AG09309 (cell line): Measurements from ENCODE around the gene ADCY6.
A peak's percentile ranks its signal among the peaks of the same experiment; 100 is the strongest.

Experiments
- DNase-seq: peaks from one replicate; pipeline ENCODE4 v3.0.0-alpha.2; 2010; ENCODE audit warnings: low read depth
- H3K4me3 ChIP-seq: 2 replicates; pipeline ENCODE4 v1.5.1; 2011; ENCODE audit warnings: mild to moderate bottlenecking, low read depth, low read length, moderate library complexity; ENCODE audit not compliant: control insufficient read depth
- CTCF ChIP-seq: IDR thresholded peaks from 2 replicates; pipeline ENCODE4 v1.5.1; 2011; ENCODE audit warnings: mild to moderate bottlenecking, low read depth, low read length, inconsistent platforms; ENCODE audit not compliant: insufficient read depth, control insufficient read depth; ENCODE audit errors: missing control alignments

The ADCY6 gene

GRCh38 chr12:48816143-48816854 lies 27.4 kb upstream of the ADCY6 start:
- H3K4me3 ChIP-seq = no peak overlapping the region; the same call in 1 of the 2 replicates
- no peak for TF ChIP-seq CTCF
- no peak for DNase-seq

- no peak for DNase-seq
- no peak for TF ChIP-seq CTCF
- H3K4me3 ChIP-seq = peak overlapping the region; percentile 93
These were observed 26.5 kb upstream of the ADCY6 start for GRCh38 chr12:48815126-48816110.

GRCh38 chr12:48814262-48815125 lies 25.6 kb upstream of the ADCY6 start:
- DNase-seq = no peak
- peak; percentile 88 for TF ChIP-seq CTCF

GRCh38 chr12:48813465-48814261 lies 24.8 kb upstream of the ADCY6 start:
- TF ChIP-seq CTCF = no peak
- no peak for DNase-seq
- peak overlapping the region; percentile 93 for H3K4me3 ChIP-seq

More at GRCh38 chr12:48814262-48815125, 25.6 kb upstream of the ADCY6 start:
- H3K4me3 ChIP-seq = peak overlapping the region; percentile 93

- no peak for TF ChIP-seq CTCF
- DNase-seq = no peak
These were observed 23.5 kb upstream of the ADCY6 start for GRCh38 chr12:48812389-48812788.

More at GRCh38 chr12:48812389-48812788, 23.5 kb upstream of the ADCY6 start:
- H3K4me3 ChIP-seq = no peak overlapping the region
